Lower leg skin (tissue), 3 donors: ENCODE results near the gene CCL1.

Experiments used
- POLR2A ChIP-seq, 2 donors: fragments of 450-650 bp; IDR thresholded peaks; one replicate each; pipeline ENCODE4 v1.6.1; 2016 to 2017; ENCODE audit warnings: antibody characterized with exemption in 2 of 2, mild to moderate bottlenecking in 1 of 2, moderate library complexity in 1 of 2
- TF ChIP-seq, protein P1 (sequence below), 3 donors: fragments of 450-650 bp; IDR thresholded peaks; one replicate each; pipeline ENCODE4 v1.5.1; 2016; ENCODE audit warnings: antibody characterized with exemption in 3 of 3, mild to moderate bottlenecking in 3 of 3, moderate library complexity in 2 of 3

DNA sequence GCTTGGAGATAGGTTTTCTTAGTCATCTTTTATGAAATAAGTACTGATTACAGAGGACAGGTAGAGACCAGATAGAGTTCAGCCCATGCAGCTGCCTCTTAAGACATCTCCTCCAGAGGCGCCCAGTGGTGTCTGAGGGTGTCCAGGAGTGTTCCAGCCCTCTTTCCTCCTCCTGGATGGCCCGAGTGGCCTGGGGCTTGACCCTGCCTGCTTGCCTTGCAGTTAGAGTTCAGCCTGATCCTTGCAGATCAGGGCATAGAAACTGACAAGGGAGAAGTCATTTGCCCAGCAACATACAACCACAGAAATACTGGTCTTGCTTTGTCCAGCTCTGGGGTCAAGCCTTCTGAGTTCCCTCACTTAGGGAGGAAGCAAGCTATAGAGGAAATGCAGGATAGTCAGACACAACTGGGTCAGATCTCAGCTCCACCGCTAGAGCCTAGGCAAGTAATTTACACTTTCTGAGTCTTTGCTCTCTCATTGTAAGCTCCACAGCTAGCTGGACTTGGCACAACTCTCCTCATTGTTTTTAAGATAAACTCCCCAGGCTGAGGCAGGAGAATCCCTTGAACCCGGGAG lies 3.6 kb upstream of the CCL1 start:
- TF ChIP-seq POLR2A (IDR thresholded peaks at IDR 0.05): no peak
- TF ChIP-seq, protein P1, sequence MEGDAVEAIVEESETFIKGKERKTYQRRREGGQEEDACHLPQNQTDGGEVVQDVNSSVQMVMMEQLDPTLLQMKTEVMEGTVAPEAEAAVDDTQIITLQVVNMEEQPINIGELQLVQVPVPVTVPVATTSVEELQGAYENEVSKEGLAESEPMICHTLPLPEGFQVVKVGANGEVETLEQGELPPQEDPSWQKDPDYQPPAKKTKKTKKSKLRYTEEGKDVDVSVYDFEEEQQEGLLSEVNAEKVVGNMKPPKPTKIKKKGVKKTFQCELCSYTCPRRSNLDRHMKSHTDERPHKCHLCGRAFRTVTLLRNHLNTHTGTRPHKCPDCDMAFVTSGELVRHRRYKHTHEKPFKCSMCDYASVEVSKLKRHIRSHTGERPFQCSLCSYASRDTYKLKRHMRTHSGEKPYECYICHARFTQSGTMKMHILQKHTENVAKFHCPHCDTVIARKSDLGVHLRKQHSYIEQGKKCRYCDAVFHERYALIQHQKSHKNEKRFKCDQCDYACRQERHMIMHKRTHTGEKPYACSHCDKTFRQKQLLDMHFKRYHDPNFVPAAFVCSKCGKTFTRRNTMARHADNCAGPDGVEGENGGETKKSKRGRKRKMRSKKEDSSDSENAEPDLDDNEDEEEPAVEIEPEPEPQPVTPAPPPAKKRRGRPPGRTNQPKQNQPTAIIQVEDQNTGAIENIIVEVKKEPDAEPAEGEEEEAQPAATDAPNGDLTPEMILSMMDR (IDR thresholded peaks at IDR 0.05): no peak
